Gastrocnemius medialis (tissue), 4 donors: ENCODE measurements around the gene LCN10.

Experiments
- CTCF ChIP-seq, 5 experiments: fragments of 450-650 bp in 3 of 5; fragments of 200-600 bp in 2 of 5; sonication (generic) in 2 of 5; IDR thresholded peaks in 4 of 5; conservative IDR thresholded peaks in 1 of 5; 1 replicate in 4 of 5; 2 replicates in 1 of 5; pipeline ENCODE4 v1.5.1; 2016 to 2019; ENCODE audit warnings: antibody characterized with exemption in 5 of 5, mild to moderate bottlenecking in 3 of 5, moderate library complexity in 3 of 5
- POLR2A ChIP-seq, 2 donors: fragments of 450-650 bp; IDR thresholded peaks; one replicate each; pipeline ENCODE4 v1.6.1; 2017; ENCODE audit warnings: antibody characterized with exemption in 2 of 2, mild to moderate bottlenecking in 2 of 2, moderate library complexity in 2 of 2

- TF ChIP-seq CTCF (IDR thresholded peaks at IDR 0.05 in 4 of 5, conservative IDR thresholded peaks at IDR 0.05 in 1 of 5) (no peak), POLR2A (IDR thresholded peaks at IDR 0.05) (no peak)
These were observed 43.7 kb upstream of the LCN10 start for GRCh38 chr9:136786451-136786850.
